Esophagus muscularis mucosa (tissue), 4 donors: ENCODE data around the gene DNER. TPM values are rescaled to one million over a fixed set of nuclear protein-coding genes. Genes with fewer than 3 reads are reported as not detected.

Source experiments
- DNase-seq: peaks from one replicate; pipeline ENCODE4 v3.0.0-alpha.2; 2017; ENCODE audit errors: extremely low spot score
- H3K27ac ChIP-seq, 4 donors: fragments of 200-600 bp; sonication (generic); replicated peaks in 1 of 4; 1 replicate in 3 of 4; 2 replicates in 1 of 4; pipeline ENCODE4 v1.5.1; 2016 to 2019; ENCODE audit warnings: mild to moderate bottlenecking in 1 of 4
- H3K27me3 ChIP-seq, 4 donors: fragments of 200-600 bp; sonication (generic); one replicate each; pipeline versions ENCODE4 v1.5.1 to v1.6.0; 2016 to 2019
- H3K36me3 ChIP-seq, 4 donors: fragments of 200-600 bp; sonication (generic); one replicate each; pipeline ENCODE4 v1.5.1; 2016 to 2019
- H3K4me1 ChIP-seq, 4 donors: fragments of 200-600 bp; sonication (generic); one replicate each; pipeline ENCODE4 v1.5.1; 2016 to 2019
- H3K4me3 ChIP-seq, 4 donors: fragments of 200-600 bp; sonication (generic); 1 replicate in 2 of 4; 2 replicates in 2 of 4; pipeline ENCODE4 v1.5.1; 2016 to 2019; ENCODE audit warnings: mild to moderate bottlenecking in 4 of 4, moderate library complexity in 1 of 4
- H3K9me3 ChIP-seq, 4 donors: fragments of 200-600 bp; sonication (generic); 1 replicate in 3 of 4; 2 replicates in 1 of 4; pipeline ENCODE4 v1.5.1; 2016 to 2019
- EP300 ChIP-seq: sonication (generic); formaldehyde crosslinking; IDR thresholded peaks from one replicate; pipeline ENCODE4 v1.6.1; 2017; ENCODE audit warnings: antibody characterized with exemption
- POLR2A ChIP-seq: fragments of 450-650 bp; IDR thresholded peaks from one replicate; pipeline ENCODE4 v1.6.1; 2017; ENCODE audit warnings: antibody characterized with exemption, moderate library complexity, mild to moderate bottlenecking, low read depth
- POLR2AphosphoS5 ChIP-seq, 2 donors: sonication (generic); formaldehyde crosslinking; IDR thresholded peaks; one replicate each; pipeline ENCODE4 v1.6.1; 2017; ENCODE audit warnings: antibody characterized with exemption in 2 of 2
- WGBS: methylation state at CpG from one replicate; pipeline ENCODE4 v1.1.5; 2018; 5-methylcytosine and 5-hydroxymethylcytosine counted together
- intact Hi-C: fragments of 100-400 bp; cut with DNase I; formaldehyde crosslinking; loops from one replicate; pipeline ENCODE4 v1.15.1; 2023
- total RNA-seq, 4 donors: library from RNA; depleted of rRNA; stranded (reverse); fragments of >200 nt; gene quantifications; one replicate each; pipeline versions ENCODE4 v1.1.0 to v1.2.1, GENCODE V29; 2016
- TF ChIP-seq, protein P1 (sequence below), 3 experiments: fragments of 200-600 bp in 2 of 3; fragments of 450-650 bp in 1 of 3; sonication (generic) in 2 of 3; IDR thresholded peaks; one replicate each; pipeline ENCODE4 v1.5.1; 2017 to 2019; ENCODE audit warnings: antibody characterized with exemption in 3 of 3, mild to moderate bottlenecking in 2 of 3, moderate library complexity in 1 of 3

Gene DNER
- total RNA-seq, 4 donors from 2014 or later, result 2.9 to 5.3 (median 4.6) TPM

DNA sequence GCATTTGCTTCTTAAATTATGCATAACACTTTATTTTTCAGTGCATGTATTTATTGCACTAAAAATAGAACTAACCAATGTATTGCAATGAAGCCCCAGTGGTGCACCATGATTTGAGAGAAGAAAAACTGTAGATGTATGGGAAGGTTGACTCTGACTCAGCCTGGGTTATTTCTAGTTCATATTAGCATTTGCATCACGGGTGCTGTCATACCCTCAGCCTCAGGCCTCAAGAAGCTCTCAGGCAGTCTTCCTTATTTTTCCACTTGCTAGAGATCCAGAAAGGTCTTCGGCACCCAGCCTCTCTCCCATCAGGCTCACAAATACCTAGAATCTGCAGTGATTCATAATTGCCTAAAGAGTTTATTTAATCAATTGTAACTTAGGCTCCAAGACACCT is 148.0 kb downstream of the DNER start:
- TF ChIP-seq, protein P1, sequence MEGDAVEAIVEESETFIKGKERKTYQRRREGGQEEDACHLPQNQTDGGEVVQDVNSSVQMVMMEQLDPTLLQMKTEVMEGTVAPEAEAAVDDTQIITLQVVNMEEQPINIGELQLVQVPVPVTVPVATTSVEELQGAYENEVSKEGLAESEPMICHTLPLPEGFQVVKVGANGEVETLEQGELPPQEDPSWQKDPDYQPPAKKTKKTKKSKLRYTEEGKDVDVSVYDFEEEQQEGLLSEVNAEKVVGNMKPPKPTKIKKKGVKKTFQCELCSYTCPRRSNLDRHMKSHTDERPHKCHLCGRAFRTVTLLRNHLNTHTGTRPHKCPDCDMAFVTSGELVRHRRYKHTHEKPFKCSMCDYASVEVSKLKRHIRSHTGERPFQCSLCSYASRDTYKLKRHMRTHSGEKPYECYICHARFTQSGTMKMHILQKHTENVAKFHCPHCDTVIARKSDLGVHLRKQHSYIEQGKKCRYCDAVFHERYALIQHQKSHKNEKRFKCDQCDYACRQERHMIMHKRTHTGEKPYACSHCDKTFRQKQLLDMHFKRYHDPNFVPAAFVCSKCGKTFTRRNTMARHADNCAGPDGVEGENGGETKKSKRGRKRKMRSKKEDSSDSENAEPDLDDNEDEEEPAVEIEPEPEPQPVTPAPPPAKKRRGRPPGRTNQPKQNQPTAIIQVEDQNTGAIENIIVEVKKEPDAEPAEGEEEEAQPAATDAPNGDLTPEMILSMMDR (IDR thresholded peaks at IDR 0.05), result no peak
- TF ChIP-seq EP300, result no peak
- no peak for TF ChIP-seq POLR2AphosphoS5 (IDR thresholded peaks at IDR 0.05)
- TF ChIP-seq POLR2A, result no peak
- WGBS, result 94% methylated on average over 2 of the region's 2 CpGs
- intact Hi-C loops, result no loop called here
- Histone ChIP-seq H3K9me3 (no peaks in the 10 kb centered on the region), H3K4me1 (no peaks in the 10 kb centered on the region), H3K36me3 (no peaks in the 10 kb centered on the region), H3K27ac (no peak overlapping the region), H3K27me3 (no peaks in the 10 kb centered on the region), H3K4me3 (no peak overlapping the region)
- no peak for DNase-seq

DNA sequence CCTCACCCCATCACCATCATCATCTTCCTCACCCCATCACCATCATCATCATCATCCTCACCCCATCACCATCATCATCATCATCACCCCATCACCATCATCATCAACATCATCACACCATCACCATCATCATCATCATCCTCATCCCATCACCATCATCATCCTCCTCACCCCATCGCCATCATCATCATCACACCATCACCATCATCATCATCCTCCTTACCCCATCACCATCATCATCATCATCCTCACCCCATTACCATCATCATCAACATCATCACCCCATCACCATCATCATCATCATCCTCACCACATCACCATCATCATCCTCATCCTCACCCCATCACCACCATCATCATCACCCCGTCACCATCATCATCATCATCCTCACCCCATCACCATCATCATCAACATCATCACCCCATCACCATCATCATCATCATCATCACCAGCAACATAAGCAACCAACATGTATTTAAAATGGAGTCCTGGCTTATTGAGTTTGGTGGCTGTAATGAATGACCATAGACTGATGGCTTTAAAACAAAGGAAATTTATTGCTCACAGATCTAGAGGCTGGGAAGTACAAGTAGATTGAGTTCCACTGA is 150.0 kb downstream of the DNER start:
- TF ChIP-seq, protein P1 (IDR thresholded peaks at IDR 0.05), result no peak
- no peak for TF ChIP-seq EP300
- no peak for TF ChIP-seq POLR2AphosphoS5 (IDR thresholded peaks at IDR 0.05)
- no peak for TF ChIP-seq POLR2A
- H3K36me3 ChIP-seq, result no peaks in the 10 kb centered on the region
- H3K4me1 ChIP-seq, result no peaks in the 10 kb centered on the region
- H3K4me3 ChIP-seq, result no peak overlapping the region
- H3K27ac ChIP-seq, result no peak overlapping the region
- no peak for DNase-seq
- intact Hi-C loops, result no loop called here
- 87% methylated on average over 2 of the region's 2 CpGs for WGBS
- no peaks in the 10 kb centered on the region for H3K9me3 ChIP-seq
- no peaks in the 10 kb centered on the region for H3K27me3 ChIP-seq

DNA sequence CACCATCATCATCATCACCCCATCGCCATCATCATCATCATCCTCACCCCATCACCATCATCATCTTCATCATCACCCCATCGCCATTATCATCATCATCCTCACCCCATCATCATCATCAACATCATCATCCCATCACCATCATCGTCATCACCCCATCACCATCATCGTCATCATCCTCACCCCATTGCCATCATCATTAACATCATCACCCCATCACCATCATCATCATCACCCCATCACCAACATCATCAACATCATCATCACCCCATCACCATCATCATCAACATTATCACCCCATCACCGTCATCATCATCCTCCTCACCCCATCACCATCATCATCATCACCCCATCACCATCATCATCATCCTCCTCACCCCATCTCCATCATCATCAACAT is 151.0 kb downstream of the DNER start:
- Histone ChIP-seq H3K27me3 (no peaks in the 10 kb centered on the region), H3K27ac (no peak overlapping the region), H3K9me3 (no peaks in the 10 kb centered on the region), H3K4me3 (no peak overlapping the region), H3K4me1 (no peaks in the 10 kb centered on the region), H3K36me3 (no peaks in the 10 kb centered on the region)
- intact Hi-C loops, result no loop called here
- no peak for DNase-seq
- TF ChIP-seq POLR2A, result no peak
- TF ChIP-seq EP300, result no peak
- TF ChIP-seq, protein P1 (IDR thresholded peaks at IDR 0.05), result no peak
- TF ChIP-seq POLR2AphosphoS5 (IDR thresholded peaks at IDR 0.05), result no peak
- WGBS, result 89% methylated on average over 5 of the region's 5 CpGs

DNA sequence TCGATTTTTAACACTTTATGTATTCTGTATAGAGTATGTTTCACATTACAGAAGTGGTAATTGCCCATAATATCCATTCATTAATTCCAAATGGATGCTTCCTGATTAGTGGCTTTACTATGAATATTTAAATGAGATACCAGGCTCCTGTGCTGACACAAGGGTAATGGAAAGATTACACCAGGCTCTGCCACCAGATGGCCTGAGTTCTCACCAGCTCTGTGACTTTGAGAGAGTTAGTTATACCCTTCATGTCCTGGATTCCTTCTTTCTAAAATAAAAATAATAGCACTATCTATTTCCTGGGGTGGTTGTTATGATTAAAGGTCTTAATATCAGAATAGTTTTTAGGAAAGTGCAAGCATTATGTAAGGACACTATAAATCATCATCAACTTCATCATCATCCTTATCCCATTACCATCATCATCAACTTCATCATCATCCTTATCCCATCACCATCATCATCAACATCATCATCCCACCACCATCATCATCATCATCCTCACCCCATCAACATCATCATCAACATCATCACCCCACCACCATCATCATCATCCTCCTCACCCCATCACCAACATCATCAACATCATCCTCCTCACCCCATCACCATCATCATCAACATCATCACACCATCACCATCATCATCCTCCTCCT is 151.8 kb downstream of the DNER start:
- Histone ChIP-seq H3K27me3 (no peaks in the 10 kb centered on the region), H3K36me3 (no peaks in the 10 kb centered on the region), H3K27ac (no peak overlapping the region), H3K4me3 (no peak overlapping the region), H3K9me3 (no peaks in the 10 kb centered on the region), H3K4me1 (no peaks in the 10 kb centered on the region)
- TF ChIP-seq, protein P1 (IDR thresholded peaks at IDR 0.05), result no peak
- no peak for TF ChIP-seq POLR2A
- no peak for TF ChIP-seq POLR2AphosphoS5 (IDR thresholded peaks at IDR 0.05)
- no peak for TF ChIP-seq EP300
- DNase-seq, result no peak
- intact Hi-C loops, result no loop called here
- 59% methylated on average over 1 of the region's 1 CpG for WGBS
